Measurements from ENCODE around the gene SYTL5.

SYTL5 gene

DNA sequence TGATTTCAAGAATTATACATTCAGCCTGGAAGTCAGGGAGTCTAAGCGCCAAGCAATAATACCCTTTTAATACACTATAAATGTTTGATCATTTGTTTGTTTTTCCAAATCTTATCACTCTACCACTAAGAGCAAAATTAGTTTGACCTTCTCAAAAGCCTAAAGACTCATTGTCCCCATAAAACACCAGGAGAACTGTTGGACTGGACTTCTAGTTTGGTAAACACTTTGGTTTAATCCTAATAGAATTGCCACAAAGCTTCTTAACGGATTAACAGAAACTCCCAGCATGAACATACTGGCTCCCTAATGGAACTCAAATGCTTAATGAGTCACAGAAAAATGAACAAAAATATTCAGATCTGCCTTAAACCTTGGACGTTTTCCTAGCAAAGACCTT, 34.9 kb downstream of the SYTL5 start:
- Histone ChIP-seq H3K79me2 (ENCODE audit: insufficient read depth, low read depth) (no peaks in the 10 kb centered on the region), H4K20me1 (ENCODE audit: insufficient read depth) (no peaks in the 10 kb centered on the region), H3K36me3 (ENCODE audit: insufficient read depth) (no peaks in the 10 kb centered on the region), H2AFZ (ENCODE audit: low read depth) (no peak overlapping the region), H3K27me3 (ENCODE audit: insufficient read depth, low read depth) (no peaks in the 10 kb centered on the region), H3K4me3 (IDR thresholded peaks at IDR 0.05; ENCODE audit: insufficient read depth, low read depth, low read length) (no peak overlapping the region), H3K27ac (no peak overlapping the region), H3K4me1 (ENCODE audit: low read depth, poor library complexity, severe bottlenecking) (peaks cover 19% of the 10 kb centered on the region), H3K4me2 (no peak overlapping the region), H3K9ac (no peak overlapping the region)
- TF ChIP-seq, protein P1, sequence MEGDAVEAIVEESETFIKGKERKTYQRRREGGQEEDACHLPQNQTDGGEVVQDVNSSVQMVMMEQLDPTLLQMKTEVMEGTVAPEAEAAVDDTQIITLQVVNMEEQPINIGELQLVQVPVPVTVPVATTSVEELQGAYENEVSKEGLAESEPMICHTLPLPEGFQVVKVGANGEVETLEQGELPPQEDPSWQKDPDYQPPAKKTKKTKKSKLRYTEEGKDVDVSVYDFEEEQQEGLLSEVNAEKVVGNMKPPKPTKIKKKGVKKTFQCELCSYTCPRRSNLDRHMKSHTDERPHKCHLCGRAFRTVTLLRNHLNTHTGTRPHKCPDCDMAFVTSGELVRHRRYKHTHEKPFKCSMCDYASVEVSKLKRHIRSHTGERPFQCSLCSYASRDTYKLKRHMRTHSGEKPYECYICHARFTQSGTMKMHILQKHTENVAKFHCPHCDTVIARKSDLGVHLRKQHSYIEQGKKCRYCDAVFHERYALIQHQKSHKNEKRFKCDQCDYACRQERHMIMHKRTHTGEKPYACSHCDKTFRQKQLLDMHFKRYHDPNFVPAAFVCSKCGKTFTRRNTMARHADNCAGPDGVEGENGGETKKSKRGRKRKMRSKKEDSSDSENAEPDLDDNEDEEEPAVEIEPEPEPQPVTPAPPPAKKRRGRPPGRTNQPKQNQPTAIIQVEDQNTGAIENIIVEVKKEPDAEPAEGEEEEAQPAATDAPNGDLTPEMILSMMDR (conservative IDR thresholded peaks at IDR 0.05; ENCODE audit: low read depth, low read length): no peak

GRCh38 chrX:38044701-38045100, 38.3 kb downstream of the SYTL5 start:
- no peak overlapping the region for H3K4me3 ChIP-seq (IDR thresholded peaks at IDR 0.05; ENCODE audit: insufficient read depth, low read depth, low read length)
- no peaks in the 10 kb centered on the region for H3K36me3 ChIP-seq (ENCODE audit: insufficient read depth)
- TF ChIP-seq, protein P1 (conservative IDR thresholded peaks at IDR 0.05; ENCODE audit: low read depth, low read length): no peak
- H3K9ac ChIP-seq: no peak overlapping the region
- H3K27me3 ChIP-seq (ENCODE audit: insufficient read depth, low read depth): no peaks in the 10 kb centered on the region
- H3K4me2 ChIP-seq: no peak overlapping the region
- H3K79me2 ChIP-seq (ENCODE audit: insufficient read depth, low read depth): no peaks in the 10 kb centered on the region
- no peak overlapping the region for H3K27ac ChIP-seq
- H2AFZ ChIP-seq (ENCODE audit: low read depth): no peak overlapping the region
- no peaks in the 10 kb centered on the region for H4K20me1 ChIP-seq (ENCODE audit: insufficient read depth)
- no peaks in the 10 kb centered on the region for H3K4me1 ChIP-seq (ENCODE audit: low read depth, poor library complexity, severe bottlenecking)

DNA sequence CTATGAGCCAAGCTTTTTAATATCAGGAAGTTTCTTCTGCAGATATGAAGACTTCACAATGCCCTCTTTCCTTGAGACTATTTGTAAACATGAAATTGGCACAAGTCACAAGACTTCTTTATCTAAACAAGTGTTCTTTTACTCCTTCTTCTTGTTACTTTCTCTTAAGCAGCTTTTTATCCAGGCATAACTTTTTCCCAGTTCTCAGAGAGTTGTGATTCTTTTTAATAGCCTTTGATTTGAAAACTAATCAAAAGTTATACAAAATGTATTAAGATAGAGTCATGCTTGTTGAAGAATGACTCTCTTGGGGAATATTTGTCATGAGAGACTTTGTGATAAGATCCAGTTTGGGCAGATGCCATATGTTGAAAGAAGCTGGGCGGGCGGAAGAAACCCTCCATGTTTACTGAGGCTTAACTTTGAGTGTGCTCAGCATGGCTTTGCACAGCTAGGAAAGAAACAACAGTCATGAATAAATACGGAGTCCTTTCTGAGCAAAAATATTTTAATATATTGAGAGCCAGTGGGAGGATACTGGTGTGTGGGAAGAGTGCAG, 39.3 kb downstream of the SYTL5 start:
- Histone ChIP-seq H3K27me3 (ENCODE audit: insufficient read depth, low read depth) (no peaks in the 10 kb centered on the region), H3K79me2 (ENCODE audit: insufficient read depth, low read depth) (no peaks in the 10 kb centered on the region), H3K4me3 (IDR thresholded peaks at IDR 0.05; ENCODE audit: insufficient read depth, low read depth, low read length) (no peak overlapping the region), H3K4me2 (no peak overlapping the region), H4K20me1 (ENCODE audit: insufficient read depth) (no peaks in the 10 kb centered on the region), H3K27ac (no peak overlapping the region), H3K36me3 (ENCODE audit: insufficient read depth) (no peaks in the 10 kb centered on the region), H3K9ac (no peak overlapping the region), H2AFZ (ENCODE audit: low read depth) (no peak overlapping the region), H3K4me1 (ENCODE audit: low read depth, poor library complexity, severe bottlenecking) (no peaks in the 10 kb centered on the region)
- TF ChIP-seq, protein P1 (conservative IDR thresholded peaks at IDR 0.05; ENCODE audit: low read depth, low read length): no peak

DNA sequence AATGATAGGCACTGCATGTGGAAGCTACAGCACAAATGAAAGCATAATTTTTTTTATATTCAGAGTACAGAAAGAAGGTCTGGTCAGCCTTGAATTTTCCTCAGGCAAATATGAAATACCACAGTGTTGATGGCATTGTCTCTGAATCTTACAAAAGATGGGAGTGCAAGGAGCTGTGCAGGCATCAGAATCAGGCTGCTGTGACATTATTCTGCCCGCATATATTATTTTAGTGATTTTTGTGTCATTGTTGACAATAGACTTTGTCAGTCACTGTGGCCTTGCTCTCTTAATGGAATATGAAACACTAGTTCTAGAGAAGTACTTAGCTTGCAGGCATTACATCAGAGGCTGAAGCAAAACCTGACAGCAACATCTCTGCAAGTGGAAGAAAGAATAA, 42.5 kb downstream of the SYTL5 start:
- no peaks in the 10 kb centered on the region for H3K36me3 ChIP-seq (ENCODE audit: insufficient read depth)
- H3K4me3 ChIP-seq (IDR thresholded peaks at IDR 0.05; ENCODE audit: insufficient read depth, low read depth, low read length): no peak overlapping the region
- no peaks in the 10 kb centered on the region for H3K27me3 ChIP-seq (ENCODE audit: insufficient read depth, low read depth)
- H3K9ac ChIP-seq: no peak overlapping the region
- H3K4me2 ChIP-seq: no peak overlapping the region
- TF ChIP-seq, protein P1 (conservative IDR thresholded peaks at IDR 0.05; ENCODE audit: low read depth, low read length): no peak
- H3K4me1 ChIP-seq (ENCODE audit: low read depth, poor library complexity, severe bottlenecking): no peaks in the 10 kb centered on the region
- H4K20me1 ChIP-seq (ENCODE audit: insufficient read depth): no peaks in the 10 kb centered on the region
- H3K27ac ChIP-seq: no peak overlapping the region
- H3K79me2 ChIP-seq (ENCODE audit: insufficient read depth, low read depth): no peaks in the 10 kb centered on the region
- no peak overlapping the region for H2AFZ ChIP-seq (ENCODE audit: low read depth)

Measured in KMS-11 (cell line).